Stomach (tissue), 9 donors: Measurements from ENCODE around the gene CHCT1. TPM values are rescaled to one million over a fixed set of nuclear protein-coding genes. Genes with fewer than 3 reads are reported as not detected.
"Not testable (repeated sequence)": the region's sequence is repeated elsewhere in the genome, so short reads cannot be mapped to it uniquely, and the experiment has no call there.

ENCODE experiments used
- DNase-seq, 2 donors: peaks; one replicate each; pipeline versions ENCODE4 v3.0.0 to v3.0.0-alpha.2; 2013 to 2019
- H3K27ac ChIP-seq, 5 donors: fragments of 200-600 bp in 4 of 5; sonication (generic) in 4 of 5; one replicate each; pipeline ENCODE4 v1.5.1; 2013 to 2019; ENCODE audit warnings: mild to moderate bottlenecking in 1 of 5, moderate library complexity in 1 of 5
- H3K27me3 ChIP-seq, 3 donors: fragments of 200-600 bp; sonication (generic); one replicate each; pipeline ENCODE4 v1.5.1; 2017 to 2019; ENCODE audit warnings: mixed run types in 1 of 3
- H3K36me3 ChIP-seq, 4 donors: fragments of 200-600 bp; sonication (generic); 1 replicate in 3 of 4; 2 replicates in 1 of 4; pipeline ENCODE4 v1.5.1; 2016 to 2019
- H3K4me1 ChIP-seq, 4 donors: fragments of 200-600 bp; sonication (generic); one replicate each; pipeline ENCODE4 v1.5.1; 2016 to 2019
- H3K4me3 ChIP-seq, 4 donors: fragments of 200-600 bp; sonication (generic) in 3 of 4; one replicate each; pipeline ENCODE4 v1.5.1; 2016 to 2019; ENCODE audit warnings: mild to moderate bottlenecking in 1 of 4
- H3K9me3 ChIP-seq, 4 donors: fragments of 200-600 bp; sonication (generic); one replicate each; pipeline ENCODE4 v1.5.1; 2016 to 2019
- EP300 ChIP-seq: sonication (generic); formaldehyde crosslinking; IDR thresholded peaks from one replicate; pipeline ENCODE4 v1.6.1; 2017; ENCODE audit warnings: antibody characterized with exemption
- POLR2A ChIP-seq, 4 donors: fragments of 450-650 bp; IDR thresholded peaks; one replicate each; pipeline ENCODE4 v1.6.1; 2016; ENCODE audit warnings: antibody characterized with exemption in 4 of 4, control low read depth in 2 of 4, mild to moderate bottlenecking in 1 of 4, moderate library complexity in 1 of 4
- POLR2AphosphoS5 ChIP-seq, 3 donors: sonication (generic); formaldehyde crosslinking; IDR thresholded peaks; one replicate each; pipeline ENCODE4 v1.6.1; 2016; ENCODE audit warnings: antibody characterized with exemption in 3 of 3
- WGBS, 5 donors: extraction: QIAGEN DNeasy Blood & Tissue Kit in 3 of 5; methylation state at CpG; one replicate each; pipeline versions ENCODE4 v1.1.5 to v1.1.7; 2013 to 2018; 5-methylcytosine and 5-hydroxymethylcytosine counted together
- intact Hi-C: fragments of 100-400 bp; cut with DNase I; formaldehyde crosslinking; loops from one replicate; pipeline ENCODE4 v1.15.1; 2023; ENCODE audit warnings: low total_unique reads
- polyA plus RNA-seq, 3 donors: library from polyadenylated mRNA; stranded (reverse); fragments of 200-250 nt; gene quantifications; one replicate each; pipeline ENCODE4 v1.2.3, GENCODE V29; 2013
- total RNA-seq, 5 donors: library from RNA; depleted of rRNA; stranded (reverse); fragments of >200 nt; gene quantifications; one replicate each; pipeline versions ENCODE4 v1.1.0 to v1.2.3, GENCODE V29; 2014 to 2016
- TF ChIP-seq, protein P1 (sequence below), 7 experiments: fragments of 450-650 bp in 4 of 7; fragments of 200-600 bp in 3 of 7; sonication (generic) in 3 of 7; IDR thresholded peaks; one replicate each; pipeline ENCODE4 v1.5.1; 2016 to 2019; ENCODE audit warnings: antibody characterized with exemption in 7 of 7, control low read depth in 2 of 7, mild to moderate bottlenecking in 1 of 7
- donor health status: healthy with polysubstance abuse.
- donor health status: Bipolar disorder and iron deficiency.
- donor health status: healthy.

The CHCT1 gene
- total and polyA plus RNA-seq, 8 donors, result not detected

DNA sequence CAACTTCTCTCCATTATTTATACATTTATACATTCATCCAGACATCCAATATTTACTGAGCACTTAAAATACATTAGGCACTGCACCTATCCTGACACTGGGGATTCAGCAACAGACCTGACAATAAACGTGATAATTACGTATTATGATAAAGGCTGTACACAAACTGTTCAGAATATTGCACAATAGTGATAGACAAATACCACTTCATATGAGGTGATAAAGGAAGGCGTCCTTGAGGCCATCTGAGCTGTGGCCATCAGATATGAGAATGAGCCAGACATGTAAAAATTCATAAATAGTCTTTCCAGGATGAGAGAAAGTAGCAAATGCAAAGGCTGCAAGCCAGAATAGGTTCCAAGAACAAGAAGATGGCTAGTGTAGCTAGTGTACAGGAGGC is 38.9 kb upstream of the CHCT1 start:
- Histone ChIP-seq H3K27ac (no peak overlapping the region), H3K4me3 (no peak overlapping the region), H3K27me3 (no peaks in the 10 kb centered on the region), H3K9me3 (no peaks in the 10 kb centered on the region), H3K36me3 (no peaks in the 10 kb centered on the region), H3K4me1 (peaks cover 2 to 68% (median 34%) of the 10 kb centered on the region in 4 donors)
- 42 to 63% (median 60%) methylated on average over 3 of the region's 3 CpGs for WGBS, 5 donors
- no peak for DNase-seq
- intact Hi-C loops, result no loop called here
- TF ChIP-seq POLR2AphosphoS5 (IDR thresholded peaks at IDR 0.05) (no peak), POLR2A (IDR thresholded peaks at IDR 0.05) (no peak), EP300 (no peak)
- TF ChIP-seq, protein P1, sequence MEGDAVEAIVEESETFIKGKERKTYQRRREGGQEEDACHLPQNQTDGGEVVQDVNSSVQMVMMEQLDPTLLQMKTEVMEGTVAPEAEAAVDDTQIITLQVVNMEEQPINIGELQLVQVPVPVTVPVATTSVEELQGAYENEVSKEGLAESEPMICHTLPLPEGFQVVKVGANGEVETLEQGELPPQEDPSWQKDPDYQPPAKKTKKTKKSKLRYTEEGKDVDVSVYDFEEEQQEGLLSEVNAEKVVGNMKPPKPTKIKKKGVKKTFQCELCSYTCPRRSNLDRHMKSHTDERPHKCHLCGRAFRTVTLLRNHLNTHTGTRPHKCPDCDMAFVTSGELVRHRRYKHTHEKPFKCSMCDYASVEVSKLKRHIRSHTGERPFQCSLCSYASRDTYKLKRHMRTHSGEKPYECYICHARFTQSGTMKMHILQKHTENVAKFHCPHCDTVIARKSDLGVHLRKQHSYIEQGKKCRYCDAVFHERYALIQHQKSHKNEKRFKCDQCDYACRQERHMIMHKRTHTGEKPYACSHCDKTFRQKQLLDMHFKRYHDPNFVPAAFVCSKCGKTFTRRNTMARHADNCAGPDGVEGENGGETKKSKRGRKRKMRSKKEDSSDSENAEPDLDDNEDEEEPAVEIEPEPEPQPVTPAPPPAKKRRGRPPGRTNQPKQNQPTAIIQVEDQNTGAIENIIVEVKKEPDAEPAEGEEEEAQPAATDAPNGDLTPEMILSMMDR (IDR thresholded peaks at IDR 0.05), result no peak

DNA sequence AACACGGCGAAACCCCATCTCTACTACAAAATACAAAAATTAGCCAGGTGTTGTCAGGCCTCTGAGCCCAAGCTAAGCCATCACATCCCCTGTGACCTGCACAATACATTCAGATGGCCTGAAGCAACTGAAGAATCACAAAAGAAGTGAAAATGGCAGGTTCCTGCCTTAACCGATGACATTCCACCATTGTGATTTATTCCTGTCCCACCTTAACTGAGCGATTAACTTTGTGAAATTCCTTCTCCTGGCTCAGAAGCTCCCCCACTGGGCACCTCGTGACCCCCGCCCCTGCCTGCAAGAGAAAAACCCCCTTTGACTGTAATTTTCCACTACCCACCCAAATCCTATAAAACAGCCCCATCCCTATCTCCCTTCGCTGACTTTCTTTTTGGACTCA is 37.4 kb upstream of the CHCT1 start:
- DNase-seq, H3K36me3 ChIP-seq, intact Hi-C loops, H3K9me3 ChIP-seq, H3K27me3 ChIP-seq, H3K4me3 ChIP-seq, H3K27ac ChIP-seq: not testable (repeated sequence)
- peaks cover 13 to 83% (median 48%) of the 10 kb centered on the region in 4 donors for H3K4me1 ChIP-seq
- WGBS, 5 donors, result 93 to 97% (median 96%) methylated on average over 7 of the region's 7 CpGs

DNA sequence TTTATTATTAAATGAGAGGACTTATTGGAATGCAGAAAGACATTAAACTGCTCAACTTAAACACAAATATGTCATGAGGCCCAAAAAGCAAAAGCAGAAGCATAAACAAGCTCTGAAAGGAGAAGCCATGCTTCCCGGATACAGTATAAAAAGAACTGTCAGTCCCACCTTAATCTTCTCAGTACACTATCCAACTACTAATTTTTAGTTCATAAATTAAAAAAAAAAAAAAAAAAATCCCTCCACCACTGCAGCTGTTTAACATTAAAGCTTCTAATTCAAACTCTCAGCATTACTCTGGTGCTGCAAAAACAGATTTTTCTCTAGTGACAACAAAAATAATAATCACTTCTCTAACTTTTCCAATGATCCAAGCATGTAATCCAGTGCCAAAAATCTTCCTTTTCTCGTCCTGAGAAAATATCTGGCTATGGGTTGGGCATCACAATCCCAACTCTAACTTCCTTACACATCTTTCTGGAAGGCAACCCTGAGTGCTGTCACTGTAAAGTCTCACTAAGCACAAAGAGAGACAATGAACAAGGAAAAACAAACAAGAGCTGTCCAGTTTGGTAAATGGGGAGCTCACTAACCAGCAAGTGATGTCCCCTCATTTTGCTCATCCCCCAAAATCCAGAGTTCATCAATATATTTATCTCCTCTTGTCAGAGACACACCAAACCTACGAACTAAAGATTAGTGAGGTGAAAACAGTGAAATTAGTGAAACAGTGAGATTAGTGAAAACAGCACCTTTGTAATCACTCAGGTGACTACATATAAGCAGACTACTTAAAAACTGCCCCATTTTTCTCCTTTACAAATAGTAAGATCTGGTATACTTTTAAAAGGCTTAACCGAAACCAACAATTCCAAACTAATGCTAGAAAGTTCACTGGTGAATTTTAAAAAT is 35.9 kb upstream of the CHCT1 start:
- TF ChIP-seq POLR2AphosphoS5 (IDR thresholded peaks at IDR 0.05) (no peak), EP300 (no peak), POLR2A (IDR thresholded peaks at IDR 0.05) (no peak)
- TF ChIP-seq, protein P1 (IDR thresholded peaks at IDR 0.05), result no peak
- 65 to 73% (median 72%) methylated on average over 4 of the region's 4 CpGs for WGBS, 5 donors
- Histone ChIP-seq H3K4me3 (no peak overlapping the region), H3K4me1 (peaks cover 25 to 97% (median 61%) of the 10 kb centered on the region in 4 donors), H3K27me3 (no peaks in the 10 kb centered on the region), H3K36me3 (no peaks in the 10 kb centered on the region), H3K27ac (no peak overlapping the region), H3K9me3 (no peaks in the 10 kb centered on the region)
- intact Hi-C loops, result no loop called here
- DNase-seq, result no peak

DNA sequence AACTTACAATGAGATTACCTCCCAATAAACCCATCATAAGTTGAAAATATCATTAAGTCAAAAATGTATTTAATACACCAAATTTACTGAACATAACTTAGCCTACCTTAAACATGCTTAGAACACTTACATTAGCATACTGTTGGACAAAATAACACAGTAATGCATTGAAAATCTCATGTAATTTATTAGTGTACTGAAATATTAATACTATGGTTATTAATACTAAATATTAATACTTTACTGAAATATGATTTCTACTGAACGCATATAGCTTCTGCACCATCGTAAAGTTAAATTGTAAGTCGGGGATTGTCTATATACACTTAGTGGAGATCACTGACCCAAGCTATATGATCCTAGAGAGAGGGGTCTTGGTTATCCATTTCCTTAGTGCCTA is 34.6 kb upstream of the CHCT1 start:
- no peak for DNase-seq
- no peak overlapping the region for H3K4me3 ChIP-seq
- intact Hi-C loops, result no loop called here

More for the DNA sequence above, 34.6 kb upstream of the CHCT1 start:
- Histone ChIP-seq H3K27ac (no peak overlapping the region), H3K9me3 (no peaks in the 10 kb centered on the region), H3K36me3 (no peaks in the 10 kb centered on the region), H3K4me1 (peaks cover 25 to 86% (median 59%) of the 10 kb centered on the region in 4 donors), H3K27me3 (no peaks in the 10 kb centered on the region)
- WGBS, 5 donors, result 75 to 95% (median 89%) methylated on average over 3 of the region's 3 CpGs
- TF ChIP-seq, protein P1 (IDR thresholded peaks at IDR 0.05), result no peak
- TF ChIP-seq EP300, result no peak
- no peak for TF ChIP-seq POLR2A (IDR thresholded peaks at IDR 0.05)
- TF ChIP-seq POLR2AphosphoS5 (IDR thresholded peaks at IDR 0.05), result no peak
